Adrenal gland (tissue), 12 donors: ENCODE data around the gene TMEM74B. TPM values are rescaled to one million over a fixed set of nuclear protein-coding genes. Genes with fewer than 3 reads are reported as not detected.

Source experiments
- DNase-seq, 7 donors: peaks; one replicate each; pipeline ENCODE4 v3.0.0-alpha.2; 2019 to 2020
- H3K27ac ChIP-seq, 5 donors: fragments of 200-600 bp; sonication (generic) in 4 of 5; 1 replicate in 3 of 5; 2 replicates in 2 of 5; pipeline versions ENCODE4 v1.5.1 to v1.8.0; 2016 to 2020; ENCODE audit warnings: mild to moderate bottlenecking in 1 of 5
- H3K27me3 ChIP-seq: fragments of 200-600 bp; 2 replicates; pipeline ENCODE4 v1.8.0; 2021
- H3K36me3 ChIP-seq, 2 donors: fragments of 200-600 bp; replicated peaks in 1 of 2; 1 replicate in 1 of 2; 2 replicates in 1 of 2; pipeline versions ENCODE4 v1.5.1 to v1.8.0; 2018 to 2022
- H3K4me1 ChIP-seq, 2 donors: fragments of 200-600 bp; replicated peaks in 1 of 2; 1 replicate in 1 of 2; 2 replicates in 1 of 2; pipeline versions ENCODE4 v1.5.1 to v1.8.0; 2018 to 2021
- H3K4me3 ChIP-seq, 4 donors: fragments of 200-600 bp; sonication (generic) in 3 of 4; one replicate each; pipeline ENCODE4 v1.5.1; 2016 to 2018
- H3K9me3 ChIP-seq, 3 donors: fragments of 200-600 bp; sonication (generic) in 1 of 3; replicated peaks in 1 of 3; 1 replicate in 2 of 3; 2 replicates in 1 of 3; pipeline versions ENCODE4 v1.5.1 to v1.8.0; 2016 to 2021
- CTCF ChIP-seq, 6 experiments: fragments of 450-650 bp in 4 of 6; fragments of 200-600 bp in 2 of 6; sonication (generic) in 1 of 6; IDR thresholded peaks; 1 replicate in 5 of 6; 2 replicates in 1 of 6; pipeline versions ENCODE4 v1.5.1 to v1.8.0; 2016 to 2021; ENCODE audit warnings: antibody characterized with exemption in 6 of 6, mild to moderate bottlenecking in 2 of 6, moderate library complexity in 1 of 6
- POLR2A ChIP-seq, 2 donors: fragments of 450-650 bp; IDR thresholded peaks; one replicate each; pipeline ENCODE4 v1.6.1; 2017; ENCODE audit warnings: antibody characterized with exemption in 2 of 2, mild to moderate bottlenecking in 2 of 2, moderate library complexity in 1 of 2
- whole genome bisulfite sequencing, 4 donors: extraction: QIAGEN DNeasy Blood & Tissue Kit in 2 of 4; methylation state at CpG; one replicate each; pipeline versions ENCODE4 v1.1.5 to v1.1.7; 2013 to 2017; 5-methylcytosine and 5-hydroxymethylcytosine counted together
- intact Hi-C, 2 donors: fragments of 100-400 bp; cut with DNase I; formaldehyde crosslinking; loops; one replicate each; pipeline versions ENCODE4 v1.14.1 to v1.15.0; 2022 to 2023
- polyA plus RNA-seq, 3 donors: library from polyadenylated mRNA; stranded (reverse); fragments of 200-250 nt in 2 of 3; fragments of 350-450 nt in 1 of 3; fragmentation: Illumina TruSeq in 1 of 3; extraction: RNeasy Lipid Tissue Mini Kit (QIAGEN cat#74804) in 1 of 3; gene quantifications; one replicate each; pipeline ENCODE4 v1.2.3, GENCODE V29; 2013 to 2014
- total RNA-seq, 9 donors: library from RNA; depleted of rRNA in 4 of 9; stranded (reverse); fragments of >200 nt in 4 of 9; fragments of 120-200 nt in 1 of 9; fragmentation: NEBNext Ultra II Directional in 1 of 9; extraction: Animal tissue kit (Norgen Biotek cat#: 25700) in 1 of 9; gene quantifications; one replicate each; pipeline versions ENCODE4 v1.1.0 to v1.2.4, GENCODE V29; 2013 to 2023
- donor health status: healthy with polysubstance abuse.
- donor health status: Bipolar disorder and iron deficiency.
- donor health status: DM: yes; HTN: yes; CAD: no.
- donor health status: DM: no; HTN: no; CAD: no.
- donor health status: DM: no; HTN: no; CAD: no.
- donor health status: DM: yes; HTN: yes; CAD: no.

TMEM74B gene
- total and polyA plus RNA-seq, 12 donors: 0.24 to 9.5 (median 0.98) TPM; not detected in 2

- Histone ChIP-seq H3K36me3 (no peaks in the 10 kb centered on the region), H3K9me3 (no peaks in the 10 kb centered on the region), H3K4me3 (no peak overlapping the region), H3K27me3 (no peaks in the 10 kb centered on the region), H3K27ac (no peak overlapping the region), H3K4me1 (no peaks in the 10 kb centered on the region)
- 82 to 89% (median 84%) methylated on average over 3 of the region's 3 CpGs for WGBS, 4 donors
- TF ChIP-seq CTCF (IDR thresholded peaks at IDR 0.05) (no peak), POLR2A (IDR thresholded peaks at IDR 0.05) (no peak)
- intact Hi-C loops: loop anchor here in 1 of 2 donors (10.0 kb wide), 1 partner anchor 226 kb away; no protein-coding TSS in a partner anchor
- DNase-seq: no peak
Measured at GRCh38 chr20:1190847-1191246, 6.1 kb upstream of the TMEM74B start.

GRCh38 chr20:1189827-1190226, 5.0 kb upstream of the TMEM74B start:
- 56 to 76% (median 64%) methylated on average over 1 of the region's 1 CpG for WGBS, 4 donors

GRCh38 chr20:1188347-1188746, 3.6 kb upstream of the TMEM74B start:
- Histone ChIP-seq H3K36me3 (no peaks in the 10 kb centered on the region), H3K27ac (no peak overlapping the region), H3K27me3 (peaks cover 3% of the 10 kb centered on the region), H3K4me3 (no peak overlapping the region), H3K4me1 (peaks cover 4 to 6% of the 10 kb centered on the region in 2 donors), H3K9me3 (no peaks in the 10 kb centered on the region)
- TF ChIP-seq CTCF (IDR thresholded peaks at IDR 0.05) (no peak), POLR2A (IDR thresholded peaks at IDR 0.05) (no peak)
- 93 to 100% (median 98%) methylated on average over 1 of the region's 1 CpG for WGBS, 4 donors
- DNase-seq: no peak
- intact Hi-C loops: no loop called here

More at GRCh38 chr20:1189827-1190226, 5.0 kb upstream of the TMEM74B start:
- Histone ChIP-seq H3K27me3 (peaks cover 3% of the 10 kb centered on the region), H3K4me3 (no peak overlapping the region), H3K27ac (no peak overlapping the region), H3K9me3 (no peaks in the 10 kb centered on the region), H3K36me3 (no peaks in the 10 kb centered on the region), H3K4me1 (peaks cover 2 to 3% of the 10 kb centered on the region in 2 donors)
- no peak for DNase-seq
- TF ChIP-seq CTCF (IDR thresholded peaks at IDR 0.05): no peak
- TF ChIP-seq POLR2A (IDR thresholded peaks at IDR 0.05): no peak
- intact Hi-C loops: loop anchor here in 1 of 2 donors (10.0 kb wide), 1 partner anchor 225 kb away; no protein-coding TSS in a partner anchor

GRCh38 chr20:1187605-1188171, 2.9 kb upstream of the TMEM74B start:
- H3K4me1 ChIP-seq: peaks cover 4 to 6% of the 10 kb centered on the region in 2 donors
- WGBS, 4 donors: 68 to 78% (median 71%) methylated on average over 4 of the region's 4 CpGs
- peaks cover 3% of the 10 kb centered on the region for H3K27me3 ChIP-seq
- TF ChIP-seq CTCF (IDR thresholded peaks at IDR 0.05): no peak
- no peak for TF ChIP-seq POLR2A (IDR thresholded peaks at IDR 0.05)
- H3K36me3 ChIP-seq: no peaks in the 10 kb centered on the region
- DNase-seq: no peak
- H3K4me3 ChIP-seq: no peak overlapping the region
- no peak overlapping the region for H3K27ac ChIP-seq
- no peaks in the 10 kb centered on the region for H3K9me3 ChIP-seq
- intact Hi-C loops: no loop called here
